Uterus (tissue), 4 donors: Measurements from ENCODE around the gene ITGA11. TPM values are rescaled to one million over a fixed set of nuclear protein-coding genes. Genes with fewer than 3 reads are reported as not detected.

Experiments
- DNase-seq, 2 donors: peaks; one replicate each; pipeline ENCODE4 v3.0.0-alpha.2; 2019 to 2020
- H3K27ac ChIP-seq, 2 donors: fragments of 200-600 bp; sonication (generic); 1 replicate in 1 of 2; 2 replicates in 1 of 2; pipeline ENCODE4 v1.5.1; 2016 to 2018
- H3K27me3 ChIP-seq, 2 donors: fragments of 200-600 bp; sonication (generic); one replicate each; pipeline ENCODE4 v1.5.1; 2018 to 2019; ENCODE audit warnings: control low read depth in 1 of 2
- H3K36me3 ChIP-seq, 2 donors: fragments of 200-600 bp; sonication (generic); one replicate each; pipeline ENCODE4 v1.5.1; 2019; ENCODE audit warnings: control low read depth in 1 of 2
- H3K4me1 ChIP-seq, 2 donors: fragments of 200-600 bp; sonication (generic); one replicate each; pipeline ENCODE4 v1.5.1; 2018 to 2019; ENCODE audit warnings: control low read depth in 1 of 2
- H3K4me3 ChIP-seq, 2 donors: fragments of 200-600 bp; sonication (generic); 1 replicate in 1 of 2; 2 replicates in 1 of 2; pipeline ENCODE4 v1.5.1; 2018 to 2019; ENCODE audit warnings: mild to moderate bottlenecking in 1 of 2
- H3K9me3 ChIP-seq, 2 donors: fragments of 200-600 bp; sonication (generic); one replicate each; pipeline ENCODE4 v1.5.1; 2019; ENCODE audit warnings: control low read depth in 1 of 2
- CTCF ChIP-seq, 4 experiments: fragments of 200-600 bp in 2 of 4; fragments of 450-650 bp in 2 of 4; sonication (generic) in 2 of 4; IDR thresholded peaks; one replicate each; pipeline ENCODE4 v1.5.1; 2016 to 2019; ENCODE audit warnings: antibody characterized with exemption in 4 of 4, mild to moderate bottlenecking in 2 of 4, moderate library complexity in 1 of 4
- POLR2A ChIP-seq, 2 donors: fragments of 450-650 bp; IDR thresholded peaks; one replicate each; pipeline ENCODE4 v1.6.1; 2016; ENCODE audit warnings: antibody characterized with exemption in 2 of 2, mild to moderate bottlenecking in 1 of 2, moderate library complexity in 1 of 2
- intact Hi-C: fragments of 100-400 bp; cut with DNase I; formaldehyde crosslinking; loops from one replicate; pipeline ENCODE4 v1.15.1; 2023; ENCODE audit warnings: low total_unique reads
- total RNA-seq, 4 donors: library from RNA; depleted of rRNA in 3 of 4; stranded (reverse); fragments of >200 nt in 3 of 4; gene quantifications; one replicate each; pipeline versions ENCODE4 v1.1.0 to v1.2.4, GENCODE V29; 2014 to 2023
- donor health status: DM: yes; HTN: yes; CAD: no.

The ITGA11 gene
- total RNA-seq, 4 donors from 2014 or later = 37.3 to 106 (median 61.1) TPM

GRCh38 chr15:68442903-68443302, 10.9 kb upstream of the ITGA11 start:
- DNase-seq = no peak
- H3K27ac ChIP-seq = peak overlapping the region in 1 of 2 donors; percentile 45
- H3K27me3 ChIP-seq = no peaks in the 10 kb centered on the region
- H3K36me3 ChIP-seq = no peaks in the 10 kb centered on the region
- H3K9me3 ChIP-seq = no peaks in the 10 kb centered on the region
- H3K4me1 ChIP-seq = peaks cover 6 to 9% of the 10 kb centered on the region in 2 donors
- TF ChIP-seq CTCF (IDR thresholded peaks at IDR 0.05) (no peak), POLR2A (IDR thresholded peaks at IDR 0.05) (no peak)
- no peak overlapping the region for H3K4me3 ChIP-seq
- intact Hi-C loops = no loop called here

GRCh38 chr15:68442041-68442440, 10.1 kb upstream of the ITGA11 start:
- peak overlapping the region; percentile 49 to 63 for H3K27ac ChIP-seq
- no peaks in the 10 kb centered on the region for H3K9me3 ChIP-seq
- peak in 1 of 2 donors; percentile 49 for DNase-seq
- H3K27me3 ChIP-seq = no peaks in the 10 kb centered on the region
- H3K4me3 ChIP-seq = no peak overlapping the region
- no peaks in the 10 kb centered on the region for H3K36me3 ChIP-seq
- TF ChIP-seq CTCF (IDR thresholded peaks at IDR 0.05) = no peak
- TF ChIP-seq POLR2A (IDR thresholded peaks at IDR 0.05) = no peak
- intact Hi-C loops = no loop called here
- H3K4me1 ChIP-seq = peaks cover 6 to 9% of the 10 kb centered on the region in 2 donors

GRCh38 chr15:68441045-68441743, 9.2 kb upstream of the ITGA11 start:
- no peak for TF ChIP-seq CTCF (IDR thresholded peaks at IDR 0.05)
- no peak for TF ChIP-seq POLR2A (IDR thresholded peaks at IDR 0.05)
- Histone ChIP-seq H3K4me1 (peaks cover 6 to 9% of the 10 kb centered on the region in 2 donors), H3K4me3 (no peak overlapping the region), H3K27me3 (no peaks in the 10 kb centered on the region), H3K9me3 (no peaks in the 10 kb centered on the region), H3K36me3 (no peaks in the 10 kb centered on the region), H3K27ac (peak overlapping the region; percentile 55 to 63)
- intact Hi-C loops = no loop called here
- DNase-seq = peak in 1 of 2 donors; percentile 32

GRCh38 chr15:68440136-68440535, 8.2 kb upstream of the ITGA11 start:
- intact Hi-C loops = no loop called here
- peak overlapping the region; percentile 55 to 63 for H3K27ac ChIP-seq
- H3K4me1 ChIP-seq = peaks cover 6 to 9% of the 10 kb centered on the region in 2 donors
- TF ChIP-seq CTCF (IDR thresholded peaks at IDR 0.05) (no peak), POLR2A (IDR thresholded peaks at IDR 0.05) (no peak)
- H3K9me3 ChIP-seq = no peaks in the 10 kb centered on the region
- H3K27me3 ChIP-seq = no peaks in the 10 kb centered on the region
- peak in 1 of 2 donors; percentile 8 for DNase-seq
- no peaks in the 10 kb centered on the region for H3K36me3 ChIP-seq
- no peak overlapping the region for H3K4me3 ChIP-seq

GRCh38 chr15:68439506-68439905, 7.5 kb upstream of the ITGA11 start:
- Histone ChIP-seq H3K27ac (peak overlapping the region in 1 of 2 donors; percentile 63), H3K36me3 (no peaks in the 10 kb centered on the region), H3K9me3 (no peaks in the 10 kb centered on the region), H3K4me3 (no peak overlapping the region), H3K4me1 (peaks cover 6 to 9% of the 10 kb centered on the region in 2 donors), H3K27me3 (no peaks in the 10 kb centered on the region)
- peak in 1 of 2 donors; percentile 7 for DNase-seq
- TF ChIP-seq CTCF (IDR thresholded peaks at IDR 0.05) (no peak), POLR2A (IDR thresholded peaks at IDR 0.05) (no peak)
- intact Hi-C loops = no loop called here
